ENCODE data around the gene PLAC8L1.

DNA sequence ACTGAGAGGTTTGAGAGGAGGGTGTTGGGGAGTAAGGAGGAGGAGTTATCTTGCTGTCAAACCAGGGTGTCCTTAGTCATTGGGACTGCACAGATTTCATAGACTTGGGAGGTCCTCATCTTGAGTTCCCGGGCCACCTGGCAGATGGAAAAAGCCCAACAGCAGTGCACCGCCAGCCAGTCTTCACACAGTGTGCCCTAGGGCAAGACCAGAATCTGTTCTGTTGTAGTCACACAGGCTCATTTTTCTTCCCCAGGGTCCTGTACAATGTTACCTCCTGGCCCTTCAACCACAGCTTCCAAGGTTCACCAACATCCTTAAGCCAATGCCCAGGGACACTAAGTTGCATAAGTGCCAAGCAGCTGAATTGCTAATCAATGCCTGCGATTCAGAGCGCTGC, 21.0 kb downstream of the PLAC8L1 start:
- TF ChIP-seq, protein P1, sequence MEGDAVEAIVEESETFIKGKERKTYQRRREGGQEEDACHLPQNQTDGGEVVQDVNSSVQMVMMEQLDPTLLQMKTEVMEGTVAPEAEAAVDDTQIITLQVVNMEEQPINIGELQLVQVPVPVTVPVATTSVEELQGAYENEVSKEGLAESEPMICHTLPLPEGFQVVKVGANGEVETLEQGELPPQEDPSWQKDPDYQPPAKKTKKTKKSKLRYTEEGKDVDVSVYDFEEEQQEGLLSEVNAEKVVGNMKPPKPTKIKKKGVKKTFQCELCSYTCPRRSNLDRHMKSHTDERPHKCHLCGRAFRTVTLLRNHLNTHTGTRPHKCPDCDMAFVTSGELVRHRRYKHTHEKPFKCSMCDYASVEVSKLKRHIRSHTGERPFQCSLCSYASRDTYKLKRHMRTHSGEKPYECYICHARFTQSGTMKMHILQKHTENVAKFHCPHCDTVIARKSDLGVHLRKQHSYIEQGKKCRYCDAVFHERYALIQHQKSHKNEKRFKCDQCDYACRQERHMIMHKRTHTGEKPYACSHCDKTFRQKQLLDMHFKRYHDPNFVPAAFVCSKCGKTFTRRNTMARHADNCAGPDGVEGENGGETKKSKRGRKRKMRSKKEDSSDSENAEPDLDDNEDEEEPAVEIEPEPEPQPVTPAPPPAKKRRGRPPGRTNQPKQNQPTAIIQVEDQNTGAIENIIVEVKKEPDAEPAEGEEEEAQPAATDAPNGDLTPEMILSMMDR (IDR thresholded peaks at IDR 0.05), result no peak
- TF ChIP-seq POLR2A (IDR thresholded peaks at IDR 0.05) (no peak), POLR2AphosphoS5 (IDR thresholded peaks at IDR 0.05) (no peak)
